HG03095 (cell line): ENCODE measurements around the gene KRT82.

Experiments
- ATAC-seq: cut with Tn5 transposase; IDR thresholded peaks from one replicate; pipeline ENCODE4 v1.9.1; 2021; ENCODE audit warnings: moderate library complexity; ENCODE audit not compliant: unreplicated experiment

The KRT82 gene

DNA sequence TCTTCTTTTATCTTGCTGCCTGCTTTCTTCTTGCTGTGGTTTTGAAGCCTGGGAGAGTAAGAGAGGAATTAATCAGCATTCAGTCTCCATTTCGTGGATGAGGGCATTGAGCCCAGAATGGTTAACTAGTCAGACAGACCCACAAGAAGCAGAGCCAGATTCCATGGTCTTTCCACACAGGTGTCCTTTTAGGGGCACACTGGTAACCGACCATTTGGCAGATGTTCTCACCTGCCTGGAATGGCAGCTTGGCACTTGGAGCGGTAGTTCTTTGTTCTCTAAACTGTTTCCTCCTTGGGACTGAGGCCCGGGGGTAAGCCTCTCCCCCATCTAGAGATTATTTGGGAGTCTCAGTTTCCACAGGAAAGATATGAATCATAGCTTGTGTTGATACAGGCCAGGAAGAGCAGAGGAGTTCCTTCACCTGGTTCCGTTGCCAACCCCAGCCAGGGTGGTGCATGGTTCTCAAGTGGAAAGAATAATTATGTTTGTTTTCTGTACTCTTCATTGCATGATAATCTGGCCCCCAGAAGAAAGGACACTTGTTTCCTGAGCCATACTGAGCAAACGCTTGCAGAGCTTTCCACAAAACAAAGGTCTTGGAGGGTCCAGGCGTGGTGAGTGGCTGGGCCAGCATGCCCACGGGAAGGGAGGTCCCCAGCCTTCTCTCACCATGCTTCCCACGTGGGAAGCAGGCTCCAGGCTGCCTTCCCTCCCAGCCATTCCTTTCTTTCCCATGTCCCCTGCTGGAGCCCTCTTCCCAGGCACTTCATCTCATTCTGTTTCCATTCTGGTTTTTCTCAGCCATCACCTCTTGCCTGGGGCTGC, 30.1 kb upstream of the KRT82 start:
- no peak for ATAC-seq

GRCh38 chr12:52435659-52435999, 29.5 kb upstream of the KRT82 start:
- ATAC-seq = no peak

DNA sequence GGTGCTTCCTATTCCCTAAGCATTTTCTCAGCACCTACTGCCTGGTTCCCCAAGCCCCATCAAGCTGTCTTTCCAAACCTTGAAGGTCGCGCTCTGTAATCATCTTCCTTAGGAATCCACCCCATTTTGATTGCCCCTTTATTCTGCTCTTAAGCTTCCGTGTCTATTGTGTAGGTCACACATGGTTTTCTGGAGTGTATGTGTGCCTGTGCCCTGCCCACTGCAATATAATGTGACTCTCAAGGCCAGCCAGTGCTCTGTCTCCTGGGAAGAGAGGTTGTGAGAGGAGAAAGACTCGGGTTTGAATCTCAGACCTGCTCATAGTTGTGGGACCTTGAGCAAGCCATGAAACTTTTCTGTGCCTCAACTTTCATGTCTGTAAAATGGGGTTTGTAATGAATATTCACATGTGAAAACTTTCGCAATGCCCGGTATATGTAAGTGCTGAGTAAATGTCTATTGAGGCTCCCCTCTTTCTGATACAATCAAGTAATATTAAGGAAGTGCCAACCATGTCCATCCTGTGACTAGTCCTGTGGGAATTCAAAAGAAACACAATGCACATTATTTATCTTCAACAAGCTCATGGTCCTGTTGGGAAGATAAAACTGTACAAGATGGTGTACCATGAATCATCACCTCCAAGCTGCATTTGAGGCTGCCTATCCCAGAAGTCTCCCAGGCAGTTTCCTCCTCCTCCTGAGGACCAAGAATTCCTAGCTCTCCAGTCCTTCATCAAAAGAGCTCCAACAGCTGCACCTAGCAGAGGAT, 28.8 kb upstream of the KRT82 start:
- ATAC-seq = no peak

GRCh38 chr12:52434081-52434733, 28.1 kb upstream of the KRT82 start, which contains the start of gene KRT75:
TSS of gene KRT75 (minus strand) at chr12:52434371. CDS start at chr12:52434304, 67 bp downstream.
- ATAC-seq = no peak

DNA sequence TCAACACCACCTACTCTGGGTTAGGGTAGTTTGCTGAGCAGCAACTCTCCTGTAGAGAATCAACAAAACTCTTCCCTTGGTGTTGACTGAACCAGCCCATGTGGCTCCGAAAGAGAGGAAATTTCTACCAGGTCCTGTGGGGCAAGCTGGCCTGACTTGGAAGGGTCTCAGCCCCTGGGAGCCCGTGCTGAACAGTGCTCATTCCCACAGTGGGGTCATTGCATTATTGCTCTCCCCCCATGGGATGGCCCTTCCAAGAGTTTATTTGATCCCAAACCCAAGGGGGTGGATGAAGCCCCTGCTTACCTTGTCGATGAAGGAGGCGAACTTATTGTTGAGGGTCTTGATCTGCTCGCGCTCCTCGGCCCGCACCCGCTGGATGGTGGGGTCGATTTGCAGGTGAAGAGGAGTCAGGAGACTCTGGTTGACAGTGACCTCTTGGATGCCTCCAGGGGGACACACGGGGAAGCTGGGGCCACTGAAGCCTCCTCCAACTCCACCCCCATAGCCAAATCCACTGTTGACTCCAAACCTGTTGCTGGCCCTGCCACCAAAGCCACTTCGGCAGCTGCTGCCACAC, 27.5 kb upstream of the KRT82 start:
- no peak for ATAC-seq

GRCh38 chr12:52432559-52433207, 26.5 kb upstream of the KRT82 start:
- no peak for ATAC-seq

DNA sequence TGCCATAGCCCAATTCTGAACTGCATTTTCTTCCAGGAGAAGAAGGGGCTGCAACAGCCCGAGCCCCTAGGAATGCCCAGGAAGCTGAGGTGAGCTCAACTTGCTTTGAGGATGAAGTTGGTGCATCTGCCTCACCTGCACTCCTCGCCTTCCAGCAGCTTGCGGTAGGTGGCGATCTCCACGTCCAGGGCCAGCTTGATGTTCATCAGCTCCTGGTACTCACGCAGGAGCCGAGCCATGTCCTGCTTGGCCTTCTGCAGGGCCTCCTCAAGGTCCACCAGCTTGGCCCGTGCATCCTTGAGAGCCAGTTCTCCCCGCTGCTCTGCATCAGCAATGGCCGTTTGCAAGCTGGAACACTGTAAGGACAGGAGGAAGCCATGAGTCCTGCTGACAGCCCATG, 22.0 kb upstream of the KRT82 start:
- ATAC-seq = no peak

DNA sequence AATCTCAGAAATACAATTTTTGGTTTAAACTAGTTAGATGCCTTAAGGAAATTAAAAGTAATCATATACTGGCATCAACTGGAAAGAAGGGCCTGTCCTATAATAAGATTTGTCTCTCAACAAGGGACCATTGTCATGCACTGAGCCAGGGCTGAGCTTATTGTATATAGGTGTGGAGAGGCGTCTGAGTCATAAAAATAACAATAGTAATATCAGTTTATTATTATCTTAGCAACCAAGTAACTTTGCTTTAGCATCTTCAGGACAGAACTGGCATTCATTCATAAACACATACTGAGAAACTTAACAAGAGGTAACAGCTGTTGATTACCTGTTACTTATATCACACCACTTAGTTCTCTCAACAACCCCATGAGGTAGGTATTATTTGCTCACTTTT, 20.9 kb upstream of the KRT82 start:
- no peak for ATAC-seq

- ATAC-seq = no peak
Observed at GRCh38 chr12:52426034-52426433, 19.9 kb upstream of the KRT82 start.

DNA sequence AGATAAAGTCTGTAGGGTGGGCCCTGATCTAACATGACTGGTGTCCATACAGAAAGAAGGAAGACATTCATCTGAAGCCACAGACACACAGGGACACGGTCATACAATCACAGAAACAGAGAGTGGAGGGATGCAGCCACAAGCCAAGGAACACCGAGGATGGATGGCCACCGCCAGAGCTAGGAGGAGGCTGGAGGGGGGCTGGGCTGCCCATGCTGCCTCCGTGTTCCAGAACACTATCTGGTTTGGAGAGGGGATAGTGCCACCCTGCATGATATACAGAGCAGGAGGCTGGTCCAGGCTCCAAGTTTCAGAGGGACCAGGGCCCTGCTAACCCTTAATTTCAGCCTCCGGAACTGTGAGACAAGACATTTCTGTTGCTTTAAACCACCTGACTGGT, 19.3 kb upstream of the KRT82 start:
- no peak for ATAC-seq

GRCh38 chr12:52423661-52424500, 17.7 kb upstream of the KRT82 start:
- no peak for ATAC-seq

DNA sequence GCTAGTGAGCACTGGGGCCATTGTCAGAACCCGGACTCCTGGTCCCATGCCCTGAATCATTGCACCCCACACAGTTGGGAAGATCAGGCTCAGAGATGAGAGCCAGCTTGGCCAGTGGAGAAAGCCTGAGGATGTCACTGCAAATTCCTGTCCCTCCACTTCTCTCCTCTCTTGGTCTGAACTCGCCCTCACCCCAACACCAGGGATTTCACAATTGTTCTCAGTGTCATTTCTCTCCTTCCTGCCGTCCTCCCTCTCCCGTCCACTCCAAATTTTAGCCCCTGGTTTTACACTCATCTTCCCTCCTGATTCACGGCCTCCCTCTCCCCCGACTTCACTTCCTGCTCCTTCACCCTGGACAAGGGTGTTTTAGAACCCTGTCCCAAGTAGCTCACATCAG, 16.9 kb upstream of the KRT82 start:
- no peak for ATAC-seq

- no peak for ATAC-seq
Observed at GRCh38 chr12:52419656-52420055, 13.5 kb upstream of the KRT82 start.

DNA sequence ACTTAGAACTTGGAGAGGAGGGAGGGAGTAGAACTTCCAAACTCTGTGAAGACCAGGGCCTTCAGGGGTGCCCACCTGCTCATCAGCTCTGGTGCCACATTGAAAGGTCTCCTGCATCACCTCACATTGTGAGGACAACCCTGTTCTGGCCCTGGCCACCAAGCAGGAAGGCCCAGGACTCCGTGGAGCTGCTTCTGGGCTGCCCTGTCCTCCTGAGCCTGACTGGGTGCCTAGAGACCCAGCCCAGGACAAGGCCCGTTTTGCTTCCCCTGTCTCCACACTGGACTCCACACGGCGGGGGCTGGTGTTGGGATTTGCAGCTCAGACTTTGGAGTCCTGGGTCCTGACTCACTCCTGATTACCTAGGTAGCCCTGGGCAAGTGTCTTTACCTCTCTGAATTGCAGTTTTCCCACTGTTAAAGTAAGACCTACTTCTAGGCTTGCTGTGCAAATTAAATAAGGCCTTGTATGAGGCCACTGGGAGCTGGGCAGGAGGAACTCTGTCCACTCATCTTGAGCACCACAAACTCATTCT, 12.5 kb upstream of the KRT82 start:
- no peak for ATAC-seq

GRCh38 chr12:52417740-52418139, 11.6 kb upstream of the KRT82 start:
- ATAC-seq = no peak

DNA sequence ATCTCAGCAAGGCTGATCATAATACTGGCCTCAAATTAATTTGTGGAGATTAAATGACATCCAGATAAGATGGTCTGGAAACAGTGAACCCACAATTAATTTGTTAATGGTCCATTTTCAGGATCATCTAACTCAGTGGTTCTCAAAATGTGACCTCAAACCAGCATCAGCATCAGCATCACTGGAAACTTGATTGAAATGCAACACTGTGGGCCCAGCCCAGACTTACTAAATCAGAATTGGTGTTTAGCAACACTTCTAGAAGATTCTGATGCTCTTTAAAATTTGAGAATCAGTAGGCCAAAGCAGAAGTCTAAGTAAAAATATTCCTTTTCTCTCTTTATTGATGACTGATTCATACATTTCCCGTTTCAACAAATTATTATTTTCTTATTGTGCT, 10.7 kb upstream of the KRT82 start:
- ATAC-seq = no peak

GRCh38 chr12:52415870-52416750, 10.0 kb upstream of the KRT82 start:
- ATAC-seq = no peak

- no peak for ATAC-seq
Observed at GRCh38 chr12:52414936-52415335, 8.8 kb upstream of the KRT82 start.
